ENCODE results near the gene LAMB1.

LAMB1 gene

GRCh38 chr7:107996072-107996882 is 6.7 kb downstream of the LAMB1 start:
- DNase-seq = no peak

- no peak for DNase-seq
Observed at GRCh38 chr7:107995184-107996071, 7.5 kb downstream of the LAMB1 start.

GRCh38 chr7:107994421-107995030 is 8.4 kb downstream of the LAMB1 start:
- DNase-seq = no peak

- DNase-seq = no peak
Observed at GRCh38 chr7:107993891-107994291, 9.1 kb downstream of the LAMB1 start.

GRCh38 chr7:107989618-107990373 is 13.2 kb downstream of the LAMB1 start:
- no peak for DNase-seq

- no peak for DNase-seq
Observed at GRCh38 chr7:107982918-107983389, 20.0 kb downstream of the LAMB1 start.

- no peak for DNase-seq
Observed at GRCh38 chr7:107982042-107982840, 20.7 kb downstream of the LAMB1 start.

- DNase-seq = no peak
Observed at GRCh38 chr7:107981466-107981865, 21.5 kb downstream of the LAMB1 start.

- DNase-seq = no peak
Observed at GRCh38 chr7:107980671-107981190, 22.2 kb downstream of the LAMB1 start.

GRCh38 chr7:107980171-107980570 is 22.8 kb downstream of the LAMB1 start:
- no peak for DNase-seq

- no peak for DNase-seq
Observed at GRCh38 chr7:107978815-107979408, 24.0 kb downstream of the LAMB1 start.

GRCh38 chr7:107977048-107977447 is 25.9 kb downstream of the LAMB1 start:
- no peak for DNase-seq

GRCh38 chr7:107976620-107977019 is 26.3 kb downstream of the LAMB1 start:
- DNase-seq = no peak

GRCh38 chr7:107975394-107976013 is 27.5 kb downstream of the LAMB1 start:
- no peak for DNase-seq

GRCh38 chr7:107973861-107974260 is 29.1 kb downstream of the LAMB1 start:
- DNase-seq = no peak

GRCh38 chr7:107972941-107973376 is 30.0 kb downstream of the LAMB1 start:
- no peak for DNase-seq

GRCh38 chr7:107972075-107972482 is 30.9 kb downstream of the LAMB1 start:
- DNase-seq = no peak

GRCh38 chr7:107971613-107972012 is 31.3 kb downstream of the LAMB1 start:
- DNase-seq = no peak

- no peak for DNase-seq
Observed at GRCh38 chr7:107971100-107971499, 31.9 kb downstream of the LAMB1 start.

- no peak for DNase-seq
Observed at GRCh38 chr7:107969856-107970255, 33.1 kb downstream of the LAMB1 start.

Data from hematopoietic multipotent progenitor cell treated with erythropoietin and hydrocortisone succinate and interleukin-3 and kit ligand, for 4 days (in vitro differentiated cells).